SU-DHL-6 (cell line): ENCODE data around the gene KCNMB4.

Source experiments
- H2AFZ ChIP-seq: fragments of 200-600 bp; sonication (generic); 2 replicates; pipeline ENCODE4 v1.6.1; 2014; ENCODE audit warnings: low read depth, mild to moderate bottlenecking, moderate library complexity, mixed read lengths, antibody characterized with exemption, low read length; ENCODE audit not compliant: severe bottlenecking
- H3F3A ChIP-seq: fragments of 200-600 bp; shearing (Covaris generic); 2 replicates; pipeline ENCODE4 v1.6.0; 2016; ENCODE audit warnings: antibody characterized with exemption, mild to moderate bottlenecking; ENCODE audit not compliant: insufficient read depth
- H3K27ac ChIP-seq: fragments of 200-600 bp; sonication (generic); 2 replicates; pipeline ENCODE4 v1.5.1; 2016; ENCODE audit warnings: low read depth, mild to moderate bottlenecking, low read length, moderate library complexity, mixed read lengths
- H3K27me3 ChIP-seq: fragments of 200-600 bp; sonication (generic), shearing (Covaris generic); 2 replicates; pipeline ENCODE4 v1.6.0; 2014; ENCODE audit warnings: mild to moderate bottlenecking, low read length
- H3K36me3 ChIP-seq: fragments of 200-600 bp; sonication (generic); 2 replicates; pipeline ENCODE4 v1.6.1; 2014; ENCODE audit warnings: mild to moderate bottlenecking, low read length, mixed read lengths
- H3K4me2 ChIP-seq: fragments of 300-600, 200-600 bp; shearing (Covaris generic), sonication (generic); 2 replicates; pipeline ENCODE4 v1.6.0; 2014; ENCODE audit warnings: low read length, low read depth, mild to moderate bottlenecking; ENCODE audit not compliant: poor library complexity, severe bottlenecking
- H3K4me3 ChIP-seq: fragments of 200-600 bp; sonication (generic); 2 replicates; pipeline ENCODE4 v1.5.1; 2014; ENCODE audit warnings: antibody characterized with exemption, low read length, mild to moderate bottlenecking, mixed read lengths; ENCODE audit not compliant: insufficient read depth, poor library complexity, severe bottlenecking
- H3K79me2 ChIP-seq: fragments of 200-600 bp; sonication (generic); 2 replicates; pipeline ENCODE4 v1.6.1; 2014; ENCODE audit warnings: mild to moderate bottlenecking, low read length, moderate library complexity; ENCODE audit not compliant: insufficient read depth
- H3K9ac ChIP-seq: fragments of 200-600 bp; sonication (generic); 2 replicates; pipeline ENCODE4 v1.7.0; 2014; ENCODE audit warnings: mild to moderate bottlenecking, low read length
- H3K9me2 ChIP-seq: fragments of 200-600 bp; sonication (generic); replicated peaks from 2 replicates; pipeline ENCODE4 v1.6.1; 2014; ENCODE audit warnings: low read length; ENCODE audit not compliant: insufficient read depth
- H3K9me3 ChIP-seq: fragments of 200-600 bp; sonication (generic); 2 replicates; pipeline ENCODE4 v1.6.1; 2014; ENCODE audit warnings: low read length, mixed read lengths; ENCODE audit not compliant: insufficient read depth
- H4K20me1 ChIP-seq: fragments of 200-600 bp; sonication (generic); 2 replicates; pipeline ENCODE4 v1.6.1; 2014; ENCODE audit warnings: low read depth, mild to moderate bottlenecking, antibody characterized with exemption, low read length, moderate library complexity, mixed read lengths
- EZH2phosphoT487 ChIP-seq: fragments of 200-600 bp; sonication (generic), shearing (Covaris generic); conservative IDR thresholded peaks from 2 replicates; pipeline ENCODE4 v1.6.1; 2018; ENCODE audit warnings: mild to moderate bottlenecking, antibody characterized with exemption, low read length, moderate library complexity, mixed read lengths
- TF ChIP-seq, protein P1 (sequence below): fragments of 200-600 bp; sonication (generic); IDR thresholded peaks from one replicate; pipeline ENCODE4 v1.5.1; 2017; ENCODE audit warnings: antibody characterized with exemption, mild to moderate bottlenecking, low read length, moderate library complexity; ENCODE audit not compliant: insufficient read depth, poor library complexity, severe bottlenecking

KCNMB4 gene

GRCh38 chr12:70417121-70417520, 51.0 kb downstream of the KCNMB4 start:
- H3K4me2 ChIP-seq: no peak overlapping the region
- H3K9me3 ChIP-seq: no peaks in the 10 kb centered on the region
- no peak overlapping the region for H3K27ac ChIP-seq
- no peak overlapping the region for H2AFZ ChIP-seq
- H3K9ac ChIP-seq: no peak overlapping the region
- no peaks in the 10 kb centered on the region for H3K9me2 ChIP-seq
- H3F3A ChIP-seq: no peaks in the 10 kb centered on the region
- TF ChIP-seq EZH2phosphoT487: no peak
- TF ChIP-seq, protein P1, sequence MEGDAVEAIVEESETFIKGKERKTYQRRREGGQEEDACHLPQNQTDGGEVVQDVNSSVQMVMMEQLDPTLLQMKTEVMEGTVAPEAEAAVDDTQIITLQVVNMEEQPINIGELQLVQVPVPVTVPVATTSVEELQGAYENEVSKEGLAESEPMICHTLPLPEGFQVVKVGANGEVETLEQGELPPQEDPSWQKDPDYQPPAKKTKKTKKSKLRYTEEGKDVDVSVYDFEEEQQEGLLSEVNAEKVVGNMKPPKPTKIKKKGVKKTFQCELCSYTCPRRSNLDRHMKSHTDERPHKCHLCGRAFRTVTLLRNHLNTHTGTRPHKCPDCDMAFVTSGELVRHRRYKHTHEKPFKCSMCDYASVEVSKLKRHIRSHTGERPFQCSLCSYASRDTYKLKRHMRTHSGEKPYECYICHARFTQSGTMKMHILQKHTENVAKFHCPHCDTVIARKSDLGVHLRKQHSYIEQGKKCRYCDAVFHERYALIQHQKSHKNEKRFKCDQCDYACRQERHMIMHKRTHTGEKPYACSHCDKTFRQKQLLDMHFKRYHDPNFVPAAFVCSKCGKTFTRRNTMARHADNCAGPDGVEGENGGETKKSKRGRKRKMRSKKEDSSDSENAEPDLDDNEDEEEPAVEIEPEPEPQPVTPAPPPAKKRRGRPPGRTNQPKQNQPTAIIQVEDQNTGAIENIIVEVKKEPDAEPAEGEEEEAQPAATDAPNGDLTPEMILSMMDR: no peak
- no peak overlapping the region for H3K4me3 ChIP-seq
- no peaks in the 10 kb centered on the region for H4K20me1 ChIP-seq
- no peaks in the 10 kb centered on the region for H3K79me2 ChIP-seq
- no peaks in the 10 kb centered on the region for H3K36me3 ChIP-seq
- H3K27me3 ChIP-seq: no peaks in the 10 kb centered on the region

DNA sequence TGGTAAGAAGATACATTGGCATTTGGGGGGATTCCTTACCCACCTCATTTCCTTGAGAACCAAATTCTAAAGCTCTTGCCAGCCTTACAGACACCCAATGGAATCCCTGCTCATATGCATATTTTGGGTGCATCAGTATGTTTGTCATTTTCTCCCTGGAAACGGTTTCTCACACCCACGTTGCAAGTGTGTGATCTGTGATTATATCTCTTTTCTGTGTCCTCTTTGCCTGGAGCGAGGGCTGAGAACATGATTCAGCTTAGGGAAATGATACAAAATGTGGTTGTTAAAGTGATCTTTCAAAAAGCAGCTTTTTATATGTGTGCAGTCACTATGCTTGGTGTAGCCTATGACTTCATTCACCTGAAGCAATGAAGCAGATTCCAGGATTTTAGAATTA, 52.0 kb downstream of the KCNMB4 start:
- no peaks in the 10 kb centered on the region for H4K20me1 ChIP-seq
- no peak overlapping the region for H3K4me3 ChIP-seq
- no peaks in the 10 kb centered on the region for H3K9me3 ChIP-seq
- no peaks in the 10 kb centered on the region for H3K27me3 ChIP-seq
- H3K9me2 ChIP-seq: no peaks in the 10 kb centered on the region
- no peak overlapping the region for H3K9ac ChIP-seq
- H3K36me3 ChIP-seq: no peaks in the 10 kb centered on the region
- no peak overlapping the region for H3K4me2 ChIP-seq
- no peaks in the 10 kb centered on the region for H3K79me2 ChIP-seq
- no peak overlapping the region for H3K27ac ChIP-seq
- no peak for TF ChIP-seq EZH2phosphoT487
- TF ChIP-seq, protein P1: no peak
- no peaks in the 10 kb centered on the region for H3F3A ChIP-seq
- no peak overlapping the region for H2AFZ ChIP-seq

- H3K27me3 ChIP-seq: no peaks in the 10 kb centered on the region
Observed at GRCh38 chr12:70422631-70423030, 56.5 kb downstream of the KCNMB4 start.

More at GRCh38 chr12:70422631-70423030, 56.5 kb downstream of the KCNMB4 start:
- no peaks in the 10 kb centered on the region for H3K9me2 ChIP-seq
- no peak overlapping the region for H3K27ac ChIP-seq
- no peaks in the 10 kb centered on the region for H4K20me1 ChIP-seq
- no peak overlapping the region for H3K9ac ChIP-seq
- no peaks in the 10 kb centered on the region for H3K79me2 ChIP-seq
- no peaks in the 10 kb centered on the region for H3K36me3 ChIP-seq
- no peak overlapping the region for H3K4me3 ChIP-seq
- no peak for TF ChIP-seq EZH2phosphoT487
- TF ChIP-seq, protein P1: no peak
- no peak overlapping the region for H2AFZ ChIP-seq
- no peaks in the 10 kb centered on the region for H3K9me3 ChIP-seq
- H3K4me2 ChIP-seq: no peak overlapping the region
- no peaks in the 10 kb centered on the region for H3F3A ChIP-seq
